Muscle layer of colon (tissue), 2 donors: ENCODE measurements around the gene ZNF207.
"Not testable (repeated sequence)": the region's sequence is repeated elsewhere in the genome, so short reads cannot be mapped to it uniquely, and the experiment has no call there.

Source experiments
- H3K27ac ChIP-seq: one replicate; pipeline ENCODE4 v1.7.0; 2013; ENCODE audit warnings: low read depth, mild to moderate bottlenecking, low read length, moderate library complexity
- H3K27me3 ChIP-seq, 2 donors: one replicate each; pipeline ENCODE4 v1.7.0; 2013; ENCODE audit warnings: low read length in 2 of 2, mild to moderate bottlenecking in 2 of 2; ENCODE audit not compliant: insufficient read depth in 2 of 2, control insufficient read depth in 1 of 2
- H3K36me3 ChIP-seq: one replicate; pipeline ENCODE4 v1.7.0; 2013; ENCODE audit warnings: mild to moderate bottlenecking, low read length; ENCODE audit not compliant: insufficient read depth
- H3K4me1 ChIP-seq: one replicate; pipeline ENCODE4 v1.7.0; 2013; ENCODE audit warnings: mild to moderate bottlenecking, low read length; ENCODE audit not compliant: insufficient read depth
- H3K4me3 ChIP-seq, 2 donors: one replicate each; pipeline ENCODE4 v1.7.0; 2013; ENCODE audit warnings: low read length in 2 of 2, low read depth in 1 of 2, mild to moderate bottlenecking in 1 of 2, moderate library complexity in 1 of 2
- H3K9ac ChIP-seq: one replicate; pipeline ENCODE4 v1.7.0; 2013; ENCODE audit warnings: low read length
- H3K9me3 ChIP-seq: one replicate; pipeline ENCODE4 v1.7.0; 2013; ENCODE audit warnings: mild to moderate bottlenecking, low read length
- donor health status: abdominal sarcoma.
- donor health status: Adenocarcinoma of cecum.

The ZNF207 gene

DNA sequence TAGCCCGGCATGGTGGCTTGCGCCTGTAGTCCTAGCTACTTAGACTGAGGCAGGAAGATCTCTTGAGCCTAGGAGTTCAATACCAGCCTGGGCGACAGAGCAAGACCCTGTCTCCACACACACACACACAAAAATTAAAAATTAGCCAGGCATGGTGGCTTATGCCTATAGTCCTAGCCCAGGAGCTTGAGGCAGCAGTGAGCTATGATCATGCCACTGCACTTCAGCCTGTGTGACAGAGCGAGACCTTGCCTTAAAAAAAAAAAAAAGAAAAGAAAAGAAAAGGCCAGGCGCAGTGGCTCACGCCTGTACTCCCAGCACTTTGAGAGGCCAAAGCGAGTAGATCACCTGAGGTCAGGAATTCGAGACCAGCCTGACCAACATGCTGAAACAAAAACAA is 31.9 kb upstream of the ZNF207 start:
- Histone ChIP-seq H3K4me1 (no peaks in the 10 kb centered on the region), H3K4me3 (no peak overlapping the region), H3K27ac (no peak overlapping the region), H3K36me3 (no peaks in the 10 kb centered on the region), H3K9me3 (no peaks in the 10 kb centered on the region), H3K9ac (no peak overlapping the region), H3K27me3 (no peaks in the 10 kb centered on the region)

DNA sequence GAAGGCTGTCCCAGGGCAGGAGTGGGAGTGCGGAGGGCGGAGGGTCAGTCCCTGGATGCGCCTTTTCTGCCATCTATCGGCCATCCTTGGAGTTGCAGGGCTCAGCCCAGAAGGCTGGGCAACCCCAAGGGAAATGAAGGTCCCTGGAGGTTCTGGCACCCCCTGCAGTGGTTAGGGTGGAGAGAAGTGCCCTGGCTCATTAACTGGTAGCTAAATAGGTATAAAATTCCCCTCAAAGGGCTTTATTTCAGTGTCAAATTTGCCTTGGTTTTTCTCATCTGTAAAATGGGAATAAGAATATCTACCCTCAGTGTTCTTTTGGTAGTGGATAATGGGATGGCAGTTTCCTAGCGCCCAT is 30.4 kb upstream of the ZNF207 start:
- Histone ChIP-seq H3K9me3 (no peaks in the 10 kb centered on the region), H3K4me1 (no peaks in the 10 kb centered on the region), H3K4me3 (no peak overlapping the region), H3K27ac (no peak overlapping the region), H3K9ac (no peak overlapping the region), H3K36me3 (no peaks in the 10 kb centered on the region), H3K27me3 (no peaks in the 10 kb centered on the region)

DNA sequence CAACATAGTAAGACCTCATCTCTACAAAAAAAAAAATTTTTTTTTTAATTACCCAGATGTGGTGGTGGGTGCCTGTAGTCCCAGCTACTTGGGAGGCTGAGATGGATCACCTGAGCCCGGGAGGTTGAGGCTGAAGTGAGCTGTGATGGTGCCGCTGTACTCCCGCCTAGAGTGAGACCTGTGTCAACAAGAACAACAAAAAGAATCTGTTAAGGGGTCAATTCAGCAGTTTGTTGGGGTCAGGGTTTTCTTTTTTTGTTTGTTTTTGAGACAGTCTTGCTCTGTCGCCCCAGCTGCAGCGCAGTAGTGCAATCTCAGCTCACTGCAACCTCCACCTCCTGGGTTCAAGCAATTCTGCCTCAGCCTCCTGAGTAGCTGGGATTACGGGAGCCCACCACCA is 29.9 kb upstream of the ZNF207 start:
- H3K36me3 ChIP-seq, H3K9me3 ChIP-seq, H3K4me1 ChIP-seq, H3K27ac ChIP-seq, H3K9ac ChIP-seq, H3K27me3 ChIP-seq, H3K4me3 ChIP-seq: not testable (repeated sequence)

DNA sequence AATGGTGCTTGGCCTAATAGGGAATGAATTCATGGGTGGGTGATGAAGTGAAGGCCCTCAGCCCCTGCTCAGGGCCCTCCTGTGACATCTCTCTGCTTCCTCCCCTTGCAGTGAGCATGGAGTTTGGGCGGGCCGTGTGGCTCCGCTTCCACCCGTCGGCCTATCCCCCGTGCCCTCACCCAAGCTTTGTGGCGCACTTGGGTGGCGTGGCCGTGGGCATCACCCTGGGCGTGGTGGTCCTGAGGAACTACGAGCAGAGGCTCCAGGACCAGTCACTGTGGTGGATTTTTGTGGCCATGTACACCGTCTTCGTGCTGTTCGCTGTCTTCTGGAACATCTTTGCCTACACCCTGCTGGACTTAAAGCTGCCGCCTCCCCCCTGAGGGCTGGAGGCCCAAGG is 29.1 kb upstream of the ZNF207 start:
- Histone ChIP-seq H3K27ac (no peak overlapping the region), H3K4me3 (no peak overlapping the region), H3K4me1 (no peaks in the 10 kb centered on the region), H3K9ac (no peak overlapping the region), H3K27me3 (no peaks in the 10 kb centered on the region), H3K9me3 (no peaks in the 10 kb centered on the region), H3K36me3 (no peaks in the 10 kb centered on the region)

DNA sequence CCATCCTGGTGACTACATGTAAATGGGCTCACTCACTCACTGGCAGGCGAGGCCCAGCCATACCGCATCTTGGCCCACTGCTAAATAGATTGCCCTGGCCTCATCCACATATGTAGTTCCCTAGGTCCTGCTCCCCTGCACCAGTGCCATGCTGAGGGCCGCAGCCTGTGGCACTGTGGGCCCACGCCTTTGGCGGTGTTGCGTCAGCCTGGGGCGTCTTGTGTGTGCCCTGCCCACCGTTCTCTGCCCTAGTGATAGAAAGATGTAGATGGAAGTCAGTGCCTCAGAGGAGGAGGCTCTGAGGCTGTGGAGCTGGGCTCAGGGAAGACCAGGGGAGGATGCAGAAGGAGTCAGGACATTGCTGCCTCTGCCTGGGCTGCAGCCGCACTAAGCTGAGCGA is 26.9 kb upstream of the ZNF207 start:
- Histone ChIP-seq H3K9ac (no peak overlapping the region), H3K36me3 (no peaks in the 10 kb centered on the region), H3K4me3 (no peak overlapping the region), H3K9me3 (no peaks in the 10 kb centered on the region), H3K27ac (no peak overlapping the region), H3K4me1 (no peaks in the 10 kb centered on the region), H3K27me3 (no peaks in the 10 kb centered on the region)

DNA sequence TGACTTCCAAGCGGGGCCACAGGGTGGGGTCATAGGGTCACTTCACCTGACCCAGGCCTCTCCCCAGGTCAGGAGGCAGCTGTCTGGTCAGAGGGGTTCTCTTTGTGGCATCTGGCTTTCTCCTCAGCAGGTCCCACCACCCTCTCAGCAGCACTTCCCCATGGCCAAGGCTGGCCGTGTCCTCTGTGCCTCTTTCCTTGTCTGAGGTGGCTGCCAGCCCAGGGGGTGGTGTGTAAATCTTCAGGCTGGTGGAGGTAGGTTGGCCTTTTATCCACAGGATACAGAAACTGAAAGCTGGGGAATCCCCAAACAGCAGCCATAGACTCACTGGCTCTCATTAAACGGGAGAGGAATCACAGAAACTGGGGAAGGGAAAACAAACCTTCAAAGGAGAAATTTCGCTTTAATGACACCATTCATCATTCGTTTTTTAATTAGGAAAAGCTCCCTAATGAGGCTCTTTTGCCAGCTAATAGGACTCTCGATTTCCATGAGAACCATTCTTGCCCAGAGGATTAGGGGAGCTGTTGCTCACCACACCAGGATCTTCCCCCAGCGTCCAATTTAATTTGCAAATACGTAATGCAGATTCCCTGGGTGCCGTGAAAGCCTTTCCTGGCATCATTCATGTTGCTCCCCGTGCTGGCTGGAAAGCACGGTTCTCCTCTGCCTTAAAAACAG is 26.0 kb upstream of the ZNF207 start:
- H3K9me3 ChIP-seq: no peaks in the 10 kb centered on the region
- no peak overlapping the region for H3K27ac ChIP-seq
- no peaks in the 10 kb centered on the region for H3K27me3 ChIP-seq
- H3K4me1 ChIP-seq: no peaks in the 10 kb centered on the region
- no peaks in the 10 kb centered on the region for H3K36me3 ChIP-seq
- peak overlapping the region; percentile 32 for H3K9ac ChIP-seq
- H3K4me3 ChIP-seq: peak overlapping the region; percentile 7 to 18

DNA sequence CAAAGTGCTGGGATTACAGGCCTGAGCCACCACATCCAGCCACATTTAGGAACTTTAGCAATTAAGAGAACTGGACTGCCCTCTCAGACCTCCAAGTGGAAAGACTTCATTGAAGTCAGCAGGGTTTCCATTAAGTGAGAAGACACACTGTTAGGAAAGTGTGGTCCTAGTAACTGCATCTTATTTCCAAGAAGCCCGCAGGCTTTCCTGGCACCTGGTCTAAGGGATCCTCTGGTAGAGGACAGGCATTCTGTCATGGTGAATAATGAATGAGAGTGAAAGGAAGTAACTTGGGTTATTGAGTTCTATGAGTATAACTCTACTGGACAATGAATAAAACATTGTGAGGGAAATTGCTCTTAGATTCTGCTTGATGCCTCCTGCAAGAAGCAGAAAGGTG is 22.0 kb upstream of the ZNF207 start:
- Histone ChIP-seq H3K36me3 (no peaks in the 10 kb centered on the region), H3K4me1 (no peaks in the 10 kb centered on the region), H3K9me3 (no peaks in the 10 kb centered on the region), H3K27ac (no peak overlapping the region), H3K27me3 (no peaks in the 10 kb centered on the region), H3K4me3 (no peak overlapping the region), H3K9ac (no peak overlapping the region)

DNA sequence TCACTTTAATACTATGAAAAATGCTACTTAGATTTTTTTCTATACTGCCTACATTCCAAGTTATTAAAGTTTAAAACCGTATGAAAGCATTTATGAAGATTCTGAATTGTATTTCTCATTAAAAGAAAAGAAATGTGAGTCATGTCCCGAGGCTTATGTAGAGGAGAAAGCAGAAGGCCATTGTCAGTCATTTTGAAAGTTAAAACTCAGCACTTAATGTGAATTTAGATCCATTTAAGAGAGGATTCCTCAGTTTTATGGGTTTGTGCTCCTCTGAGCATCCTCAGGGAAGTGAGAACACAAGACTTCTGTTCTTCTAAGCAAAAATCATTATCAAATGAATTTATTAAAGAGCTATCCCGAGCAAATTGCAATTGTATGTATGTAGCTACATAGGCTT is 19.8 kb upstream of the ZNF207 start:
- Histone ChIP-seq H3K9ac (no peak overlapping the region), H3K27ac (no peak overlapping the region), H3K9me3 (no peaks in the 10 kb centered on the region), H3K27me3 (no peaks in the 10 kb centered on the region), H3K36me3 (peaks cover 15% of the 10 kb centered on the region), H3K4me3 (no peak overlapping the region), H3K4me1 (no peaks in the 10 kb centered on the region)

DNA sequence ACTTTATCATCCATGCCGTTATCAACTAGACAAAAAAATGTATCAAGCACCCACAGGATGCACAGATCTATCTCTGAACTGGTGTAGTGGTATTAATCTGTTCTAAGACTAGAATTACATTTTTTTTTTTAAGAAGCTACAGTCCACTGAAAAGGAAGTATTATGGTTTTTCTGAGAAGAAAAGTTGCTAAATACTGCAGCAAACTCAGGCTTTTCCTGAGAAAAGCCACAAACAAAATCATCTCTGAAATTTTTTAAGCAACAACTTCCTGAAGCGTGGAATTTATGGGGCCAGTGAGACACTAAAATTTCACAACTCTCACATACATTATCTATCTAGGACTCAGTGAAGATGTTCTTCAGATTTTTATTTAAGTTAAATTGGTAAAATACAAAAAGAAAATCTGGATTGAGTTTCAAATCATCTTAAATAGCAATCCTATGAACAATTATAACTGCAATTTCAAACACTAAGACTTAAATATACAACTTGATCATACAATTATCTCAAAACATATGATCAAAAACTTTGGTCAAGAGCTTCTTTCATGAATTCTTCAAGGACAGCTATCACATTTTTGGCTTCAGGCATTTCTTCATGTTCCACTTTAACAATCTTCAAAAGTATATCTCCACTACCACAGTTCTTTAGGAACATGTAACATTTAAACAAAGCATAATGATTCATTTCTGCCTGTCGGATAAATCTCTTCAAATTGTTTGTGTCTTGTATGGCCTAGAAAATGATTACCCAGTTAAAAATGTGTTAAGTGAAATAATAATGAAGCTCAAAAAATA is 18.5 kb upstream of the ZNF207 start:
- H3K4me3 ChIP-seq: no peak overlapping the region
- H3K9ac ChIP-seq: no peak overlapping the region
- H3K27me3 ChIP-seq: no peaks in the 10 kb centered on the region
- H3K4me1 ChIP-seq: no peaks in the 10 kb centered on the region
- H3K27ac ChIP-seq: no peak overlapping the region
- H3K9me3 ChIP-seq: no peaks in the 10 kb centered on the region
- peaks cover 25% of the 10 kb centered on the region for H3K36me3 ChIP-seq

DNA sequence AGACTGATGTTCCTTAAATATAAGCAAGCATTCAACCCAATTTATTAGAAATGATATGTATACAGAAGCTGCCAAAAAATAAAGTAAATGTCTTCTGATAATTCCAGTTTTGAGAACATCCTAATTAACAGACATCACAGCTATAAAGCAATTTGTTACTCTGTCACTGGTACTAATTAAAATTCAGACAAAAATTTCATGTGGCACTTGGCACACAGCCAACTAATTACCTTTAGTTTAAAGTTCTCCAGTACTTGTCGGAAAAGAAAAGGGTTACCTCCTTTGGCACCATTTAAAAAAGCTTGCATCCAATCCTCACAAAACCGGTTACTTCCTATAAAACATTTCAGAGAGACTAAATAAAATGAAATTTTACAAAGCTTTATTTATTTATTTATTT is 16.8 kb upstream of the ZNF207 start:
- Histone ChIP-seq H3K9me3 (no peaks in the 10 kb centered on the region), H3K4me3 (no peak overlapping the region), H3K4me1 (no peaks in the 10 kb centered on the region), H3K9ac (no peak overlapping the region), H3K27ac (no peak overlapping the region), H3K27me3 (no peaks in the 10 kb centered on the region), H3K36me3 (peaks cover 41% of the 10 kb centered on the region)

DNA sequence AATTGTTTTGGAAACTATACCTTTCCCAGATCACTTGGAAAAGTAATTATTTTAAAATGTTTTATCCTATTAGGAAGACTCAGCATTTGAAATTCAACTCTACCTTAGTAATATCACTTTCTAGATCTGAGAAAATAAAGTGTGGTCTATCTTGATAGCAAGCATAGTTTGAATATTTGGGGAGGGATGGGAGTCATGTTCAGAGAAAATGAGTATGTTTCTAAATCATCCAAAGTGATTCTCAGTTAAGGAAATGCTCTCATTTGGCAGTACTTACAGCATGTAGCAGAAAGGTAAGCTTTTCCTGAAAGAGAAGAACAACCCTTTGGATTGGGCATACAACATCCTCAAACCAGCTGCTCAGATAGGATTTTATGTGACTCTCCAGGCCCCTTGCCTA is 14.9 kb upstream of the ZNF207 start:
- Histone ChIP-seq H3K4me3 (no peak overlapping the region), H3K9me3 (no peaks in the 10 kb centered on the region), H3K9ac (no peak overlapping the region), H3K4me1 (no peaks in the 10 kb centered on the region), H3K27ac (no peak overlapping the region), H3K27me3 (no peaks in the 10 kb centered on the region), H3K36me3 (peaks cover 51% of the 10 kb centered on the region)

DNA sequence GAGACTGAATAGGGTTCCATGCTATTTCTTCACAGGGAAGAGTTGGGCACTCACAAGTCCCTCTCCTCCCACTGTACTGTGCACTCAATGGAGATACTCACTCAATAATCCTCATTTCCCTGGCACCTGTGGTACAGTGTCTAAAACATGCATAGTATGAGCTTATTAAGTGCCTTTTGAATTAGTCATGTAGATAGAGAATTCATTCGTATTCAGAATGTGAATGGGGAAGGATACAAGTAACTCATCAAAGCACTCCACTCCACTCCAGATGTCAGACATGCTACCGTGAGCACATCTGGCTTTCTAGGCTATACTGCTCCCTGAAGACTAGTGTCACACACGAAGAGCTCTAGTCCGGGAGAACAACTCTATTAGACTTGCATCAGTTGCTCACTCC is 14.3 kb upstream of the ZNF207 start:
- H3K27ac ChIP-seq: no peak overlapping the region
- no peaks in the 10 kb centered on the region for H3K9me3 ChIP-seq
- peaks cover 51% of the 10 kb centered on the region for H3K36me3 ChIP-seq
- H3K4me3 ChIP-seq: no peak overlapping the region
- H3K9ac ChIP-seq: no peak overlapping the region
- no peaks in the 10 kb centered on the region for H3K27me3 ChIP-seq
- H3K4me1 ChIP-seq: no peaks in the 10 kb centered on the region
